GM06990 (cell line): Measurements from ENCODE around the gene OBSCN.

ENCODE experiments used
- DNase-seq: peaks from one replicate; pipeline ENCODE4 v3.0.0-alpha.2; 2011; ENCODE audit not compliant: insufficient read length; ENCODE audit errors: extremely low read depth
- H3K27me3 ChIP-seq: replicated peaks from 2 replicates; pipeline ENCODE4 v1.6.0; 2011; ENCODE audit warnings: low read length; ENCODE audit not compliant: control insufficient read depth, insufficient read depth
- H3K36me3 ChIP-seq: 2 replicates; pipeline ENCODE4 v1.5.1; 2011; ENCODE audit warnings: low read length; ENCODE audit not compliant: control insufficient read depth, insufficient read depth
- H3K4me3 ChIP-seq: replicated peaks from 2 replicates; pipeline ENCODE4 v1.5.1; 2011; ENCODE audit warnings: low read depth, mild to moderate bottlenecking, control low read depth, low read length
- TF ChIP-seq, protein P1 (sequence below): IDR thresholded peaks from 2 replicates; pipeline ENCODE4 v1.5.1; 2011; ENCODE audit warnings: low read length, control low read depth, mild to moderate bottlenecking, inconsistent platforms; ENCODE audit not compliant: insufficient read depth, poor library complexity, severe bottlenecking

Gene OBSCN

DNA sequence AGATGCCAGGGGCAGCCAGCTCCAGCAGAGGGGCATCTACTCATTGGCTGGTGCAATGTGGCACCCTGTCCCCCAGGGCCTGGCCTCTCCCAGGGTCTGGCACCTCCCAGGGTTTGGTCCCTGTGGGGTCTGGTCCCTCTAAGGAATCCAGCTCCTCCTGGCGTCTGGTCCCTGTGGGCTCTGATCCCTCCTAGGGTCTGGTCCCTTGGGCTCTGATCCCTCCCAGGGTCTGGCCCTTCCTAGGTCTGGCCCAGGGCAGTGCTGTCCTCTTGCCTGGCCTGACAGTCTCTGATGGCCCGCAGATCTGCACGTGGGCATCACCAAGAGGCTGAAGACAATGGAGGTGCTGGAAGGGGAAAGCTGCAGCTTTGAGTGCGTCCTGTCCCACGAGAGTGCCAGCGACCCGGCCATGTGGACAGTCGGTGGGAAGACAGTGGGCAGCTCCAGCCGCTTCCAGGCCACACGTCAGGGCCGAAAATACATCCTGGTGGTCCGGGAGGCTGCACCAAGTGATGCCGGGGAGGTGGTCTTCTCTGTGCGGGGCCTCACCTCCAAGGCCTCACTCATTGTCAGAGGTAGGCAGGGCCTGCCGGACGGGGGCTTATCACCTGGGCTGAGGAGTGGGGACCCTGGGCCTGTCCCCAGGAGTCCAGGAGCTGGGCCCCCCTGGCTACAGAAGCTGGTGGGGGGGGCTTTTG lies 73.9 kb downstream of the OBSCN start:
- Histone ChIP-seq H3K27me3 (no peaks in the 10 kb centered on the region), H3K36me3 (no peaks in the 10 kb centered on the region)
- TF ChIP-seq, protein P1, sequence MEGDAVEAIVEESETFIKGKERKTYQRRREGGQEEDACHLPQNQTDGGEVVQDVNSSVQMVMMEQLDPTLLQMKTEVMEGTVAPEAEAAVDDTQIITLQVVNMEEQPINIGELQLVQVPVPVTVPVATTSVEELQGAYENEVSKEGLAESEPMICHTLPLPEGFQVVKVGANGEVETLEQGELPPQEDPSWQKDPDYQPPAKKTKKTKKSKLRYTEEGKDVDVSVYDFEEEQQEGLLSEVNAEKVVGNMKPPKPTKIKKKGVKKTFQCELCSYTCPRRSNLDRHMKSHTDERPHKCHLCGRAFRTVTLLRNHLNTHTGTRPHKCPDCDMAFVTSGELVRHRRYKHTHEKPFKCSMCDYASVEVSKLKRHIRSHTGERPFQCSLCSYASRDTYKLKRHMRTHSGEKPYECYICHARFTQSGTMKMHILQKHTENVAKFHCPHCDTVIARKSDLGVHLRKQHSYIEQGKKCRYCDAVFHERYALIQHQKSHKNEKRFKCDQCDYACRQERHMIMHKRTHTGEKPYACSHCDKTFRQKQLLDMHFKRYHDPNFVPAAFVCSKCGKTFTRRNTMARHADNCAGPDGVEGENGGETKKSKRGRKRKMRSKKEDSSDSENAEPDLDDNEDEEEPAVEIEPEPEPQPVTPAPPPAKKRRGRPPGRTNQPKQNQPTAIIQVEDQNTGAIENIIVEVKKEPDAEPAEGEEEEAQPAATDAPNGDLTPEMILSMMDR: no peak

DNA sequence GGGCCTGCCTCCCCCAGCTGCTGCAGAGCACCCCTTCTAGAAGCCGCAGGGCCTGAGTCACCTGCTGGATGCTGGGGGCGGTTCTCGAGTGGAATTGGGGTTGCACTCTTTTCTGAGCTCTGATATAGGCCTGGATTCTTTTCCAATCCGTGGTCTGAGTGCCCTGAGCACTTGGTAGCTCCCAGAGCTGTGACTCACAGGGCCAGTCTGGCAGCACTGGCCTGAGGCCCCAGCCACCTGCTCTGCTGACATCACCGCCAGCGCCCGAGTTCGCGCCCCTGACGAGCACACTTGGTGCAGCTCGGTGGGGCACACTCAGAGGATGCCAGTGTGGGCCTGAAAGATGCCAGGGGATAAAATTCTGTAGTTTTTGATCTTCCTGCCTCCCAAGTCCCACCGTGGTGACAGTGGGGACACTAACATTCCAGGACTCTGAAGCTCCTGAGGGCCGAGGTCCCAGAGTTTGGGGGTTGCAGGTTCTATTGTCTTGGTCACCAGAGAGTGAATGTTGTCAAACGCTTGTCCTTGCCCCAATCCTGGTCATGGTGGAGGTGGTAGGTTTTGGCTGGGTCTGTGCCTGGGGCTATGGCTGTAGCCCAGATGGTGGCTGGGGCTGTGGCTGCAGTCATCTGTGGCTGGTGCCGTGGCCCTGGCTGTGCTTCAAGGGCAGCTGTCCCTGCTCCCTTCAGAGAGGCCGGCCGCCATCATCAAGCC lies 74.6 kb downstream of the OBSCN start:
- TF ChIP-seq, protein P1: no peak
- Histone ChIP-seq H3K27me3 (no peaks in the 10 kb centered on the region), H3K4me3 (no peak overlapping the region), H3K36me3 (no peaks in the 10 kb centered on the region)
- DNase-seq: no peak

More for the DNA sequence above, 73.9 kb downstream of the OBSCN start:
- H3K4me3 ChIP-seq: no peak overlapping the region
- no peak for DNase-seq

GRCh38 chr1:228283043-228283371 lies 75.2 kb downstream of the OBSCN start:
- Histone ChIP-seq H3K4me3 (no peak overlapping the region), H3K36me3 (no peaks in the 10 kb centered on the region), H3K27me3 (no peaks in the 10 kb centered on the region)
- TF ChIP-seq, protein P1: no peak
- DNase-seq: no peak

GRCh38 chr1:228283476-228284147 lies 75.8 kb downstream of the OBSCN start:
- H3K27me3 ChIP-seq: no peaks in the 10 kb centered on the region
- no peak overlapping the region for H3K4me3 ChIP-seq
- H3K36me3 ChIP-seq: no peaks in the 10 kb centered on the region
- no peak for DNase-seq
- TF ChIP-seq, protein P1: no peak

DNA sequence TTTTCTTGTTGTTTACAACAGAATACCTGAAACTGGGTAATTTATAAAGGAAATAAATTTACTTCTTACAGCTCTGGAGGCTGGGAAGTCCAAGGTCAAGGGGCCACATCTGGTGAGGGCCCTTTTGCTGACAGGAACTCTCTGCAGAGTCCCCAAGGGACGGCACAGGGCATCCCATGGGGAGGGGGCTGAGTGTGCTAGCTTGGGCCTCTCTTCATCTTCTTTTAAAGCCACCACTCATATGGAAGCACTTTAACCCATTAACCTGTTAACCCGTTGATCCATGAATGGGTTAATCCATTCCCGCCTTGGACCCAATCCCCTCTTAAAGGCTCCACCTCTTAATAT lies 76.3 kb downstream of the OBSCN start:
- H3K36me3 ChIP-seq: no peaks in the 10 kb centered on the region
- DNase-seq: no peak
- TF ChIP-seq, protein P1: no peak

More for the DNA sequence above, 76.3 kb downstream of the OBSCN start:
- no peak overlapping the region for H3K4me3 ChIP-seq
- no peaks in the 10 kb centered on the region for H3K27me3 ChIP-seq
